ENCODE results near the gene ZNF423. TPM values are rescaled to one million over a fixed set of nuclear protein-coding genes. Genes with fewer than 3 reads are reported as not detected.

ZNF423 gene
- total and polyA plus RNA-seq, 2 of the 13 experiments (the other 11 are each of a cell fraction or from before 2014, with no cell fraction given), result 0.07 to 0.31 TPM

GRCh38 chr16:49750341-49751000, 105.4 kb downstream of the ZNF423 start:
- in situ Hi-C loops (cut with HindIII; ENCODE audit: extremely low pct_ligation_motif_present, low pct_unique_long_range_greater_than_20kb) (no loop called here), intact Hi-C loops (cut with micrococcal nuclease; ENCODE audit: unreplicated experiment) (no loop called here)
- whole genome bisulfite sequencing (ENCODE audit: low lambda C conversion rate), result 22% methylated on average over 13 of the region's 15 CpGs
- TF ChIP-seq ZNF30 (CRISPR knock-in tag; IDR thresholded peaks at IDR 0.05), result no peak
- TF ChIP-seq ZNF292 (CRISPR knock-in tag; IDR thresholded peaks at IDR 0.05; ENCODE audit: borderline replicate concordance, low read depth), result no peak
- no peak for TF ChIP-seq DZIP1 (CRISPR knock-in tag; IDR thresholded peaks at IDR 0.05)
- no peak for TF ChIP-seq MNT (IDR thresholded peaks at IDR 0.05)
- TF ChIP-seq ZNF296 (CRISPR knock-in tag; conservative IDR thresholded peaks at IDR 0.05), result no peak
- no peak for TF ChIP-seq HOXA5 (CRISPR knock-in tag; IDR thresholded peaks at IDR 0.05)
- TF ChIP-seq IKZF5 (CRISPR knock-in tag; IDR thresholded peaks at IDR 0.05), result no peak
- TF ChIP-seq TAF1 (CRISPR knock-in tag; IDR thresholded peaks at IDR 0.05), result no peak
- no peak for TF ChIP-seq ATF4 (CRISPR knock-in tag; IDR thresholded peaks at IDR 0.05)
- TF ChIP-seq ZNF280B (CRISPR knock-in tag; IDR thresholded peaks at IDR 0.05; ENCODE audit: borderline replicate concordance), result no peak
- TF ChIP-seq NCOR1 (IDR thresholded peaks at IDR 0.05; ENCODE audit: borderline replicate concordance, low read length), result no peak
- no peak for TF ChIP-seq ATF2 (CRISPR knock-in tag; IDR thresholded peaks at IDR 0.05)
- TF ChIP-seq RBFOX2 (IDR thresholded peaks at IDR 0.05; ENCODE audit: low read depth, low read length), result no peak
- no peak for TF ChIP-seq PAX8 (CRISPR knock-in tag; IDR thresholded peaks at IDR 0.05; ENCODE audit: borderline replicate concordance)

More at GRCh38 chr16:49750341-49751000, 105.4 kb downstream of the ZNF423 start:
- H3K4me3 ChIP-seq (replicated peaks in 1 of 3; ENCODE audit: insufficient read depth in 1 of 3, low read depth in 2 of 3, low read length in 3 of 3), result no peak overlapping the region
- H3K4me1 ChIP-seq (ENCODE audit: insufficient read depth, low read length), result no peaks in the 10 kb centered on the region
- DNase-seq (ENCODE audit: low spot score) (no peak), FAIRE-seq (no peak), ATAC-seq (no peak)
- H3K4me2 ChIP-seq (ENCODE audit: low read depth, low read length), result no peak overlapping the region
- H3K9ac ChIP-seq (ENCODE audit: insufficient read depth, low read depth, low read length), result no peak overlapping the region
- no peaks in the 10 kb centered on the region for H3K79me2 ChIP-seq (ENCODE audit: insufficient read depth, low read length)
- H4K20me1 ChIP-seq (ENCODE audit: insufficient read depth, low read length), result peaks cover 3% of the 10 kb centered on the region; the same call in 1 of the 2 replicates
- H3K36me3 ChIP-seq (replicated peaks in 1 of 2; ENCODE audit: control insufficient read depth in 1 of 2, insufficient read depth in 2 of 2, low read length in 2 of 2), result no peaks in the 10 kb centered on the region
- H3K27me3 ChIP-seq (ENCODE audit: control insufficient read depth in 1 of 2, insufficient read depth in 2 of 2, low read length in 2 of 2), result peaks cover 3 to 59% of the 10 kb centered on the region in 2 experiments; a peak in 3 of 5 replicates
- H2AFZ ChIP-seq (ENCODE audit: low read length), result no peak overlapping the region
- H3K9me3 ChIP-seq (ENCODE audit: low read length), result no peaks in the 10 kb centered on the region
- no TSS peak for BruUV-seq (replicated peaks)
- no peak overlapping the region for H3K27ac ChIP-seq (ENCODE audit: extremely low read length, insufficient read depth, low read length)
- POLR2A ChIA-PET, result no interaction called here
- CTCF ChIA-PET (ENCODE audit: low intra/inter-chr PET ratio, low total read pairs), result no interaction called here

Measured in HepG2 (cell line).